ENCODE results near the gene PDE4C. TPM values are rescaled to one million over a fixed set of nuclear protein-coding genes. Genes with fewer than 3 reads are reported as not detected.

PDE4C gene
- total RNA-seq, 1 experiment from 2014 or later, result 3.0 TPM

DNA sequence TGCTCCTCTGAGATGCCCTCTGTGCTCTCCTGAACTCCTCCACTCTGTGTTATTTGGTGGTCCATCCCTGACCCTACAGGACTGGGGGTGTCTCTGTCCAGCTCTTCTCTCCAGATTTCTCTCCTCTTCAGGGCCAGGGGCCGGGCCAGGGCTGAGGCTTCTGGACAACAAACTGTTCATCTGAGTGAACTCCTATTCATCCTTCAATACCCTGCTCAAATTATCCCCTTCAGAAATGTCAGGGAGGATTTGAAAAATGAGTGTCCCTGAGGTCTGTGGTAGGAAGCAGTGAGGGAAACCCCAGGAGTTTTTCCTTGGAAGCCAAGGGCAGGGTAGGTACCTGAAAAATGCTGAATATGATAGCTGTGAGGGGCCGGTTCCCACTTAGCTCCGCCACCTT is 7.6 kb downstream of the PDE4C start:
- TF ChIP-seq, protein P1, sequence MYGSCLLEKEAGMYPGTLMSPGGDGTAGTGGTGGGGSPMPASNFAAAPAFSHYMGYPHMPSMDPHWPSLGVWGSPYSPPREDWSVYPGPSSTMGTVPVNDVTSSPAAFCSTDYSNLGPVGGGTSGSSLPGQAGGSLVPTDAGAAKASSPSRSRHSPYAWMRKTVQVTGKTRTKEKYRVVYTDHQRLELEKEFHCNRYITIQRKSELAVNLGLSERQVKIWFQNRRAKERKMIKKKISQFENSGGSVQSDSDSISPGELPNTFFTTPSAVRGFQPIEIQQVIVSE (CRISPR knock-in tag; IDR thresholded peaks at IDR 0.05; ENCODE audit: borderline replicate concordance), result no peak
- no peak for TF ChIP-seq TCF7 (CRISPR knock-in tag; IDR thresholded peaks at IDR 0.05; ENCODE audit: low read depth)
- TF ChIP-seq MXD4 (CRISPR knock-in tag; IDR thresholded peaks at IDR 0.05; ENCODE audit: borderline replicate concordance), result no peak
- TF ChIP-seq IRF2 (CRISPR knock-in tag; IDR thresholded peaks at IDR 0.05; ENCODE audit: borderline replicate concordance, low read depth), result no peak
- TF ChIP-seq ZNF232 (CRISPR knock-in tag; IDR thresholded peaks at IDR 0.05), result no peak
- no peak for TF ChIP-seq ZNF138 (CRISPR knock-in tag; conservative IDR thresholded peaks at IDR 0.05)
- no peak for TF ChIP-seq HMGA2 (CRISPR knock-in tag; IDR thresholded peaks at IDR 0.05)
- TF ChIP-seq GTF2I (CRISPR knock-in tag; conservative IDR thresholded peaks at IDR 0.05), result no peak
- TF ChIP-seq SMAD4 (CRISPR knock-in tag; IDR thresholded peaks at IDR 0.05), result no peak
- TF ChIP-seq EMX1 (CRISPR knock-in tag; IDR thresholded peaks at IDR 0.05), result no peak
- Mint-ChIP-seq H3K4me1 (peaks cover 18% of the 10 kb centered on the region), H3K4me3 (no peak overlapping the region), H3K27me3 (ENCODE audit: low read depth) (peaks cover 11% of the 10 kb centered on the region), H3K27ac (no peak overlapping the region), H3K9me3 (no peaks in the 10 kb centered on the region), H3K36me3 (no peaks in the 10 kb centered on the region)
- ATAC-seq (no peak), DNase-seq (ENCODE audit: low spot score) (no peak)
- POLR2A ChIA-PET, result interaction anchor here (1.6 kb wide), 1 partner anchor 13 kb away, joined by 5 read pairs; no protein-coding TSS in a partner anchor
- CTCF ChIA-PET, result interaction anchor here (1.0 to 3.6 kb wide), 5 partner anchors 10 to 106 kb away, joined by 4 to 22 read pairs (median 6); partner anchors contain the start of gene RAB3A

DNA sequence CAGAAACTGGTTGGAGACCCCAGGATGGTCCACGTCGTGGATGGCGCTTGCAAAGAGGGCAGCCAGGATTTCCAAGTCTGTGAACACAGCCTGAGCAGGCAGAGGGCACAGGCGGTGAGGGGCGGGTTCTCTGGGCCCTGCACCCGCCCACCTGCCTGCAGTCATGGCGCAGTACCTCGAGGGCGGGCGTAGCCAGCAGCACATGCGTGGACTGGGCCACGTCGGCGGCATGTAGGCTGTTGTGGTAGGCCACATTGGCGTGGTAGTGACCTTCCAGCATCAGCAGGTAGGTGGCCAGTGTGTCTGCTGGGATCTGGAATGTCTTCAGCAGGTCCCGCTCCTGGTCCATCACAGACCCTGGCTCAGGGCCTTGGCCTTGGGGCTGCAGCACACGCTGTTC is 8.1 kb downstream of the PDE4C start:
- H3K36me3 Mint-ChIP-seq, result no peaks in the 10 kb centered on the region
- POLR2A ChIA-PET, result no interaction called here
- H3K4me1 Mint-ChIP-seq, result peaks cover 16% of the 10 kb centered on the region
- H3K27me3 Mint-ChIP-seq (ENCODE audit: low read depth), result peaks cover 11% of the 10 kb centered on the region
- no peak overlapping the region for H3K27ac Mint-ChIP-seq
- no peaks in the 10 kb centered on the region for H3K9me3 Mint-ChIP-seq
- H3K4me3 Mint-ChIP-seq, result no peak overlapping the region
- DNase-seq (ENCODE audit: low spot score), result no peak
- ATAC-seq, result no peak
- TF ChIP-seq, protein P2, sequence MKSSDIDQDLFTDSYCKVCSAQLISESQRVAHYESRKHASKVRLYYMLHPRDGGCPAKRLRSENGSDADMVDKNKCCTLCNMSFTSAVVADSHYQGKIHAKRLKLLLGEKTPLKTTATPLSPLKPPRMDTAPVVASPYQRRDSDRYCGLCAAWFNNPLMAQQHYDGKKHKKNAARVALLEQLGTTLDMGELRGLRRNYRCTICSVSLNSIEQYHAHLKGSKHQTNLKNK (CRISPR knock-in tag; IDR thresholded peaks at IDR 0.05), result no peak
- TF ChIP-seq RORB (CRISPR knock-in tag; IDR thresholded peaks at IDR 0.05) (no peak), NFATC4 (CRISPR knock-in tag; IDR thresholded peaks at IDR 0.05) (no peak), HMGA2 (CRISPR knock-in tag; IDR thresholded peaks at IDR 0.05) (no peak), ZNF423 (CRISPR knock-in tag; IDR thresholded peaks at IDR 0.05) (no peak), IRF2 (CRISPR knock-in tag; IDR thresholded peaks at IDR 0.05; ENCODE audit: borderline replicate concordance, low read depth) (no peak)
- TF ChIP-seq, protein P3, sequence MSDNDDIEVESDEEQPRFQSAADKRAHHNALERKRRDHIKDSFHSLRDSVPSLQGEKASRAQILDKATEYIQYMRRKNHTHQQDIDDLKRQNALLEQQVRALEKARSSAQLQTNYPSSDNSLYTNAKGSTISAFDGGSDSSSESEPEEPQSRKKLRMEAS (CRISPR knock-in tag; IDR thresholded peaks at IDR 0.05), result no peak
- TF ChIP-seq, protein P4, sequence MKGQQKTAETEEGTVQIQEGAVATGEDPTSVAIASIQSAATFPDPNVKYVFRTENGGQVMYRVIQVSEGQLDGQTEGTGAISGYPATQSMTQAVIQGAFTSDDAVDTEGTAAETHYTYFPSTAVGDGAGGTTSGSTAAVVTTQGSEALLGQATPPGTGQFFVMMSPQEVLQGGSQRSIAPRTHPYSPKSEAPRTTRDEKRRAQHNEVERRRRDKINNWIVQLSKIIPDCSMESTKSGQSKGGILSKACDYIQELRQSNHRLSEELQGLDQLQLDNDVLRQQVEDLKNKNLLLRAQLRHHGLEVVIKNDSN (CRISPR knock-in tag; IDR thresholded peaks at IDR 0.05), result no peak
- TF ChIP-seq, protein P5, sequence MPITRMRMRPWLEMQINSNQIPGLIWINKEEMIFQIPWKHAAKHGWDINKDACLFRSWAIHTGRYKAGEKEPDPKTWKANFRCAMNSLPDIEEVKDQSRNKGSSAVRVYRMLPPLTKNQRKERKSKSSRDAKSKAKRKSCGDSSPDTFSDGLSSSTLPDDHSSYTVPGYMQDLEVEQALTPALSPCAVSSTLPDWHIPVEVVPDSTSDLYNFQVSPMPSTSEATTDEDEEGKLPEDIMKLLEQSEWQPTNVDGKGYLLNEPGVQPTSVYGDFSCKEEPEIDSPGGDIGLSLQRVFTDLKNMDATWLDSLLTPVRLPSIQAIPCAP (CRISPR knock-in tag; IDR thresholded peaks at IDR 0.05), result no peak
- TF ChIP-seq, protein P6, sequence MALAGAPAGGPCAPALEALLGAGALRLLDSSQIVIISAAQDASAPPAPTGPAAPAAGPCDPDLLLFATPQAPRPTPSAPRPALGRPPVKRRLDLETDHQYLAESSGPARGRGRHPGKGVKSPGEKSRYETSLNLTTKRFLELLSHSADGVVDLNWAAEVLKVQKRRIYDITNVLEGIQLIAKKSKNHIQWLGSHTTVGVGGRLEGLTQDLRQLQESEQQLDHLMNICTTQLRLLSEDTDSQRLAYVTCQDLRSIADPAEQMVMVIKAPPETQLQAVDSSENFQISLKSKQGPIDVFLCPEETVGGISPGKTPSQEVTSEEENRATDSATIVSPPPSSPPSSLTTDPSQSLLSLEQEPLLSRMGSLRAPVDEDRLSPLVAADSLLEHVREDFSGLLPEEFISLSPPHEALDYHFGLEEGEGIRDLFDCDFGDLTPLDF (CRISPR knock-in tag; IDR thresholded peaks at IDR 0.05), result no peak
- CTCF ChIA-PET, result interaction anchor here (1.0 to 2.1 kb wide), 3 partner anchors 10 to 37 kb away, joined by 4 to 7 read pairs (median 6); a partner anchor contains a TSS

DNA sequence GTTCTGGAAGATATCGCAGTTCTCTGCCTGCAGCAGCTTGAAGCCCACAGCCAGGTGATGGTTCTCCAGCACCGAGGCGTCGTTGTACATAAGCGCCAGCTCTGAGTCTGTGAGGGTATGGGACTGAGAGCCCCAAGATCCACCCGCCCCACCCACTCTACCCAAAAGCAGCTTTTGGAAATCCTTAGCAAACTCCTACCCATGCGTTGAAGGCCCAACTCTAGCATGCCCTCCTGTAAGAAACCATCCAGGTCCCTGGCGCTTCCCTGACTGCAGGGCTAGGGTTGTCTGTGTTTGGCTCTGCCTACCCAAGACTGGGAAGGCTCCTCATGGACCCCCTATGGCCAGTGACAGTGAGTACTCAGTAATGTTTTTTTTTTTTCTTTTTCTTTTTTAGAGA is 9.4 kb downstream of the PDE4C start:
- Mint-ChIP-seq H3K36me3 (no peaks in the 10 kb centered on the region), H3K27ac (no peak overlapping the region; the same call in 1 of the 2 replicates), H3K4me3 (no peak overlapping the region), H3K4me1 (peaks cover 13% of the 10 kb centered on the region), H3K27me3 (ENCODE audit: low read depth) (peaks cover 8% of the 10 kb centered on the region), H3K9me3 (no peaks in the 10 kb centered on the region)
- ChIA-PET CTCF (interaction anchor here (1.0 kb wide), 1 partner anchor 16 kb away, joined by 3 read pairs; no protein-coding TSS in a partner anchor), POLR2A (no interaction called here)
- no peak for ATAC-seq
- no peak for DNase-seq (ENCODE audit: low spot score)
- no peak for TF ChIP-seq GRHL2 (CRISPR knock-in tag; IDR thresholded peaks at IDR 0.05; ENCODE audit: insufficient replicate concordance, severe bottlenecking)
- TF ChIP-seq, protein P7, sequence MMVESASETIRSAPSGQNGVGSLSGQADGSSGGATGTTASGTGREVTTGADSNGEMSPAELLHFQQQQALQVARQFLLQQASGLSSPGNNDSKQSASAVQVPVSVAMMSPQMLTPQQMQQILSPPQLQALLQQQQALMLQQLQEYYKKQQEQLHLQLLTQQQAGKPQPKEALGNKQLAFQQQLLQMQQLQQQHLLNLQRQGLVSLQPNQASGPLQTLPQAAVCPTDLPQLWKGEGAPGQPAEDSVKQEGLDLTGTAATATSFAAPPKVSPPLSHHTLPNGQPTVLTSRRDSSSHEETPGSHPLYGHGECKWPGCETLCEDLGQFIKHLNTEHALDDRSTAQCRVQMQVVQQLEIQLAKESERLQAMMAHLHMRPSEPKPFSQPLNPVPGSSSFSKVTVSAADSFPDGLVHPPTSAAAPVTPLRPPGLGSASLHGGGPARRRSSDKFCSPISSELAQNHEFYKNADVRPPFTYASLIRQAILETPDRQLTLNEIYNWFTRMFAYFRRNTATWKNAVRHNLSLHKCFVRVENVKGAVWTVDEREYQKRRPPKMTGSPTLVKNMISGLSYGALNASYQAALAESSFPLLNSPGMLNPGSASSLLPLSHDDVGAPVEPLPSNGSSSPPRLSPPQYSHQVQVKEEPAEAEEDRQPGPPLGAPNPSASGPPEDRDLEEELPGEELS (CRISPR knock-in tag; IDR thresholded peaks at IDR 0.05), result no peak
- TF ChIP-seq, protein P8, sequence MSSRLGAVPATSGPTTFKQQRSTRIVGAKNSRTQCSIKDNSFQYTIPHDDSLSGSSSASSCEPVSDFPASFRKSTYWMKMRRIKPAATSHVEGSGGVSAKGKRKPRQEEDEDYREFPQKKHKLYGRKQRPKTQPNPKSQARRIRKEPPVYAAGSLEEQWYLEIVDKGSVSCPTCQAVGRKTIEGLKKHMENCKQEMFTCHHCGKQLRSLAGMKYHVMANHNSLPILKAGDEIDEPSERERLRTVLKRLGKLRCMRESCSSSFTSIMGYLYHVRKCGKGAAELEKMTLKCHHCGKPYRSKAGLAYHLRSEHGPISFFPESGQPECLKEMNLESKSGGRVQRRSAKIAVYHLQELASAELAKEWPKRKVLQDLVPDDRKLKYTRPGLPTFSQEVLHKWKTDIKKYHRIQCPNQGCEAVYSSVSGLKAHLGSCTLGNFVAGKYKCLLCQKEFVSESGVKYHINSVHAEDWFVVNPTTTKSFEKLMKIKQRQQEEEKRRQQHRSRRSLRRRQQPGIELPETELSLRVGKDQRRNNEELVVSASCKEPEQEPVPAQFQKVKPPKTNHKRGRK (CRISPR knock-in tag; IDR thresholded peaks at IDR 0.05; ENCODE audit: borderline replicate concordance), result no peak
- no peak for TF ChIP-seq RELA (CRISPR knock-in tag; IDR thresholded peaks at IDR 0.05; ENCODE audit: borderline replicate concordance)
